ENCODE data around the gene GNAQ.

Gene GNAQ

GRCh38 chr9:77826621-77827020 lies 205.0 kb downstream of the GNAQ start:
- Histone ChIP-seq H3K27me3 (ENCODE audit: insufficient read depth, low read length, poor library complexity) (no peaks in the 10 kb centered on the region), H3K4me2 (ENCODE audit: insufficient read depth, low read length) (no peak overlapping the region), H3K4me3 (ENCODE audit: low read depth in 1 of 2, low read length in 2 of 2) (no peak overlapping the region), H2AFZ (ENCODE audit: low read depth, low read length) (no peak overlapping the region), H4K20me1 (ENCODE audit: insufficient read depth, low read length) (peaks cover 6% of the 10 kb centered on the region), H3K79me2 (ENCODE audit: insufficient read depth, low read length) (peaks cover 61% of the 10 kb centered on the region), H3K4me1 (ENCODE audit: insufficient read depth, low read length) (no peaks in the 10 kb centered on the region; the same call in 1 of the 2 replicates), H3K27ac (ENCODE audit: low read length) (no peak overlapping the region), H3K9me3 (ENCODE audit: insufficient read depth, low read length, severe bottlenecking) (no peaks in the 10 kb centered on the region), H3K9ac (ENCODE audit: low read depth, low read length) (no peak overlapping the region), H3K36me3 (ENCODE audit: insufficient read depth, low read length) (peaks cover 8% of the 10 kb centered on the region; the same call in 1 of the 2 replicates)
- DNase-seq = no peak
- no peak for TF ChIP-seq CTCF (IDR thresholded peaks at IDR 0.05; ENCODE audit: borderline replicate concordance, extremely low read depth, low read length, poor library complexity, severe bottlenecking)
- no peak for TF ChIP-seq EZH2 (IDR thresholded peaks at IDR 0.05; ENCODE audit: borderline replicate concordance, low read depth, low read length, severe bottlenecking)
- ATAC-seq (ENCODE audit: insufficient read depth, low read depth) = no peak

GRCh38 chr9:77826116-77826515 lies 205.5 kb downstream of the GNAQ start:
- no peak for TF ChIP-seq EZH2 (IDR thresholded peaks at IDR 0.05; ENCODE audit: borderline replicate concordance, low read depth, low read length, severe bottlenecking)
- TF ChIP-seq CTCF (IDR thresholded peaks at IDR 0.05; ENCODE audit: borderline replicate concordance, extremely low read depth, low read length, poor library complexity, severe bottlenecking) = no peak
- Histone ChIP-seq H3K4me3 (ENCODE audit: low read depth in 1 of 2, low read length in 2 of 2) (no peak overlapping the region), H3K4me2 (ENCODE audit: insufficient read depth, low read length) (no peak overlapping the region), H4K20me1 (ENCODE audit: insufficient read depth, low read length) (peaks cover 6% of the 10 kb centered on the region), H3K79me2 (ENCODE audit: insufficient read depth, low read length) (peaks cover 56% of the 10 kb centered on the region), H3K27ac (ENCODE audit: low read length) (no peak overlapping the region), H3K27me3 (ENCODE audit: insufficient read depth, low read length, poor library complexity) (no peaks in the 10 kb centered on the region), H3K9ac (ENCODE audit: low read depth, low read length) (no peak overlapping the region), H3K4me1 (ENCODE audit: insufficient read depth, low read length) (no peaks in the 10 kb centered on the region; the same call in 1 of the 2 replicates), H2AFZ (ENCODE audit: low read depth, low read length) (no peak overlapping the region), H3K9me3 (ENCODE audit: insufficient read depth, low read length, severe bottlenecking) (no peaks in the 10 kb centered on the region), H3K36me3 (ENCODE audit: insufficient read depth, low read length) (peaks cover 8% of the 10 kb centered on the region; the same call in 1 of the 2 replicates)
- no peak for ATAC-seq (ENCODE audit: insufficient read depth, low read depth)
- no peak for DNase-seq

- H3K4me1 ChIP-seq (ENCODE audit: insufficient read depth, low read length) = no peaks in the 10 kb centered on the region; the same call in 1 of the 2 replicates
- H3K27me3 ChIP-seq (ENCODE audit: insufficient read depth, low read length, poor library complexity) = no peaks in the 10 kb centered on the region
- H3K4me2 ChIP-seq (ENCODE audit: insufficient read depth, low read length) = no peak overlapping the region
- ATAC-seq (ENCODE audit: insufficient read depth, low read depth) = no peak
- no peak overlapping the region for H2AFZ ChIP-seq (ENCODE audit: low read depth, low read length)
- TF ChIP-seq CTCF (IDR thresholded peaks at IDR 0.05; ENCODE audit: borderline replicate concordance, extremely low read depth, low read length, poor library complexity, severe bottlenecking) = no peak
- no peak for TF ChIP-seq EZH2 (IDR thresholded peaks at IDR 0.05; ENCODE audit: borderline replicate concordance, low read depth, low read length, severe bottlenecking)
- H3K27ac ChIP-seq (ENCODE audit: low read length) = peak overlapping the region; percentile 44; the same call in 1 of the 2 replicates
- peaks cover 6% of the 10 kb centered on the region for H4K20me1 ChIP-seq (ENCODE audit: insufficient read depth, low read length)
- H3K4me3 ChIP-seq (ENCODE audit: low read depth in 1 of 2, low read length in 2 of 2) = no peak overlapping the region
- H3K9ac ChIP-seq (ENCODE audit: low read depth, low read length) = no peak overlapping the region
- H3K9me3 ChIP-seq (ENCODE audit: insufficient read depth, low read length, severe bottlenecking) = no peaks in the 10 kb centered on the region
- peaks cover 8% of the 10 kb centered on the region; the same call in 1 of the 2 replicates for H3K36me3 ChIP-seq (ENCODE audit: insufficient read depth, low read length)
- peaks cover 49% of the 10 kb centered on the region for H3K79me2 ChIP-seq (ENCODE audit: insufficient read depth, low read length)
- no peak for DNase-seq
Measured at GRCh38 chr9:77825361-77825760, 206.2 kb downstream of the GNAQ start.

All from DND-41 (cell line).